GM03348 (cell line): ENCODE results near the gene MAP2K5.

Experiments
- DNase-seq: peaks from one replicate; pipeline ENCODE4 v3.0.0; 2012; ENCODE audit warnings: low spot score

Gene MAP2K5

DNA sequence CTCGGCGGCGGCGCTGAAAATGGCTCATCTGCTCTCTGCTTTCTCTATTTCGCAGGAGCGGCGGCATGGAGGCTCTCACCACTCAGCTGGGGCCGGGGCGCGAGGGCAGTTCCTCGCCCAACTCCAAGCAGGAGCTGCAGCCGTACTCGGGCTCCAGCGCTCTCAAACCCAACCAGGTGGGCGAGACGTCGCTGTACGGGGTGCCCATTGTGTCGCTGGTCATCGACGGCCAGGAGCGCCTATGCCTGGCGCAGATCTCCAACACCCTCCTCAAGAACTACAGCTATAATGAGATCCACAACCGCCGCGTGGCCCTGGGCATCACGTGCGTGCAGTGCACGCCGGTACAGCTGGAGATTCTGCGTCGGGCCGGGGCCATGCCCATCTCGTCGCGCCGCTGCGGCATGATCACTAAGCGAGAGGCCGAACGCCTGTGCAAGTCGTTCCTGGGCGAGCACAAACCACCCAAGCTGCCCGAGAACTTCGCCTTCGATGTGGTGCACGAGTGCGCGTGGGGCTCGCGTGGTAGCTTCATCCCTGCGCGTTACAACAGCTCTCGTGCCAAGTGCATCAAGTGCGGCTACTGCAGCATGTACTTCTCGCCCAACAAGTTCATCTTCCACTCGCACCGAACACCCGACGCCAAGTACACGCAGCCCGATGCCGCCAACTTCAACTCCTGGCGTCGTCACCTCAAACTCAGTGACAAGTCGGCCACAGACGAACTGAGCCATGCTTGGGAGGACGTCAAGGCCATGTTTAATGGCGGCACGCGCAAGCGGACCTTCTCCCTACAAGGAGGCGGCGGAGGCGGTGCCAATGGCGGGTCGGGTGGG lies 283.6 kb downstream of the MAP2K5 start:
- no peak for DNase-seq

DNA sequence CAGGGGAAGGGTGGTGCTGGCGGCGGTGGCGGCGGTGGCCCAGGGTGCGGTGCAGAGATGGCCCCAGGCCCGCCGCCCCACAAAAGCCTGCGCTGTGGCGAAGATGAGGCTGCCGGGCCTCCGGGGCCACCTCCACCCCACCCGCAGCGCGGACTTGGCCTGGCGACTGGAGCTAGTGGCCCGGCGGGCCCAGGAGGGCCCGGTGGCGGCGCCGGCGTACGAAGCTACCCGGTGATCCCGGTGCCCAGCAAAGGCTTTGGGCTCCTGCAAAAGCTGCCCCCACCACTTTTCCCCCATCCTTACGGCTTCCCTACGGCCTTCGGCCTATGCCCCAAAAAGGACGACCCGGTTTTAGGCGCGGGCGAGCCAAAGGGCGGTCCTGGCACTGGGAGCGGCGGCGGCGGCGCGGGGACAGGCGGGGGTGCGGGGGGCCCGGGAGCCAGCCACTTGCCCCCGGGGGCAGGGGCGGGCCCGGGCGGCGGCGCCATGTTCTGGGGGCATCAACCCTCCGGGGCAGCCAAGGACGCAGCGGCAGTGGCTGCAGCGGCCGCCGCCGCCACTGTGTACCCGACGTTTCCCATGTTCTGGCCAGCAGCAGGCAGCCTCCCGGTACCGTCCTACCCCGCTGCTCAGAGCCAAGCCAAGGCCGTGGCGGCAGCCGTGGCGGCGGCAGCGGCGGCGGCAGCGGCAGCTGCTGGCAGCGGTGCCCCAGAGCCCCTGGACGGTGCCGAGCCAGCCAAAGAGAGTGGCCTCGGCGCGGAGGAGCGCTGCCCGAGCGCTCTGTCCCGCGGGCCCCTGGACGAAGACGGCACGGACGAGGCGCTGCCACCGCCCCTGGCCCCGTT lies 284.4 kb downstream of the MAP2K5 start:
- no peak for DNase-seq

DNA sequence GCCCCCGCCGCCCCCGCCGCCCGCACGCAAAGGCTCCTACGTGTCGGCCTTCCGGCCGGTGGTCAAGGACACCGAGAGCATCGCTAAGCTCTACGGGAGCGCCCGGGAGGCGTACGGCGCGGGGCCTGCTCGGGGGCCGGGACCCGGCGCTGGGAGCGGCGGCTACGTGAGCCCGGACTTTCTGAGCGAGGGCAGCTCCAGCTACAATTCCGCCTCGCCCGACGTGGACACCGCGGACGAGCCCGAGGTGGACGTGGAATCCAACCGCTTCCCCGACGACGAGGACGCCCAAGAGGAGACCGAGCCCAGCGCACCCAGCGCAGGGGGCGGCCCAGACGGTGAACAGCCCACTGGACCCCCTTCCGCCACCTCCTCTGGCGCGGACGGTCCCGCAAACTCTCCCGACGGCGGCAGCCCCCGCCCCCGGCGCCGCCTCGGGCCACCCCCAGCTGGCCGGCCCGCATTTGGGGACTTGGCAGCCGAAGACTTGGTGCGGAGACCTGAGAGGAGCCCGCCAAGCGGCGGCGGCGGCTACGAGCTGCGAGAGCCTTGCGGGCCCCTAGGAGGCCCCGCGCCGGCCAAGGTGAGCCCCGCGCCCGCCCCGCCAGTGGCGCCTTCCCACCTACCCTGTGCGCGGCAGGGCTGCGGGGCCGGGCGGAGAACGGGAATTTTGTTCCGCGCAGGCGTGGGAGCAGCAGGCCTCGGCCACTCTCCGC lies 285.2 kb downstream of the MAP2K5 start:
- no peak for DNase-seq

DNA sequence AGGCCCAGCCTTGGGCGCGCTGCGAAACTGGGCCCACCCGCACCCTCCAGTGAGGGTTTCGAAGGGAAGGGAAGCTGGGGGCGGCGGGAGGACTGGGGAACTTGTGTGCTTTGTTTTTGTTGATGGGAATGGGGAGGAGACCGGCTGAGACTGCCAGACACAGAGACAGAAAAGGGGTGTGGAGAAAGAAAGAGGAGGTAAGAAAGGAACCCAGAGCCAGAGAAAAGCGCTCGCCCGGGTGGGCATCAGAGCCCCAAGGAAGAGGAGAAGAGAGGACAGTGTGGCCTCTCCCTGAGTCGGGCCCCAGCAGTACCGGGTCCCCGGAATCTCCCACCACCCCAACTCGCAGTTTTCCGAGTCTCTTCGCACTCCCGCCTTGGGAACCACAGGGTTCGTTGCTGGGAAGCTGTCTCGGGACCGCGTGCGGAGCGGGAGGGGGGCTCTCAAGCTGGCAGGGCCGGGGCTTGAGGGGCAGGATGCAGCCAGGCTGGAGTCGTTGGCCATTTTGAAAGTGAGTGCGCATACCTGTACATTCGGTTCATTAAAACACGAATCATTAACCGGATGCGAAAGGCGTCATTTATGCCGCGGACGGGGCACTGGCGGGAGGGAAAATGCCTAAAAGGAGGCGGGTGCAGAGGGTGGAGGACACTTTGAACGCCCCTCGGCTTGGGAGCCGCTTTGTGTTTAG lies 285.9 kb downstream of the MAP2K5 start:
- DNase-seq, result no peak

DNA sequence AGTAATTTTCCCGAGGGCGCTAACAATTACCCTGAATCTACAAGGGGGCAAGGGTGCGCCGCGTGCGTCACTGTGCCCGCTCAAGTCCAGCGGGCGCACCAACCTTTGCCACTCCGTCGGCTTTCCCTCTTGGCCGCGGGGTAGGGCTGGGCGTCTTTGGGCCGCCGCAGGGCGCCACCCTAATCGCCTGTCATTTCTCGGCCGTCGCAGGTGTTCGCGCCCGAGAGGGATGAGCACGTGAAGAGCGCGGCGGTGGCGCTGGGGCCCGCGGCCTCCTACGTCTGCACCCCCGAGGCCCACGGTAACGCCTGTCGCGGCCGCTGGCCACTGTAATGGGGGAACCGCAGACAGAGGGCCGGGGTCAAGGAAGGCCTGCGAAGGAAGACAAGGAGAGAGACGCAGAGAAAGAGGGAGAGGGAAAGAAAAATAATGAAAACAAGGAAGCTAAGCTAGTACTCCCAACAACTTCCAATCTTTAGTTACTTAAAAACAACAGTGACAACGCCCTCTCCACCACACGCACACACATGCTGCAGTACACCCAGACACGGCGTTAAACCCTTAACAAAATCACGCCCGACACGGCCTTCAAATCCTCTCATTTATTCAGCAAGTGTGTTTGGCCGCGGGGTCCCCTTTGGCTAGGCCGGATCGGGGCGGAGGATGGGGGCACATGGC lies 286.6 kb downstream of the MAP2K5 start:
- DNase-seq, result no peak

DNA sequence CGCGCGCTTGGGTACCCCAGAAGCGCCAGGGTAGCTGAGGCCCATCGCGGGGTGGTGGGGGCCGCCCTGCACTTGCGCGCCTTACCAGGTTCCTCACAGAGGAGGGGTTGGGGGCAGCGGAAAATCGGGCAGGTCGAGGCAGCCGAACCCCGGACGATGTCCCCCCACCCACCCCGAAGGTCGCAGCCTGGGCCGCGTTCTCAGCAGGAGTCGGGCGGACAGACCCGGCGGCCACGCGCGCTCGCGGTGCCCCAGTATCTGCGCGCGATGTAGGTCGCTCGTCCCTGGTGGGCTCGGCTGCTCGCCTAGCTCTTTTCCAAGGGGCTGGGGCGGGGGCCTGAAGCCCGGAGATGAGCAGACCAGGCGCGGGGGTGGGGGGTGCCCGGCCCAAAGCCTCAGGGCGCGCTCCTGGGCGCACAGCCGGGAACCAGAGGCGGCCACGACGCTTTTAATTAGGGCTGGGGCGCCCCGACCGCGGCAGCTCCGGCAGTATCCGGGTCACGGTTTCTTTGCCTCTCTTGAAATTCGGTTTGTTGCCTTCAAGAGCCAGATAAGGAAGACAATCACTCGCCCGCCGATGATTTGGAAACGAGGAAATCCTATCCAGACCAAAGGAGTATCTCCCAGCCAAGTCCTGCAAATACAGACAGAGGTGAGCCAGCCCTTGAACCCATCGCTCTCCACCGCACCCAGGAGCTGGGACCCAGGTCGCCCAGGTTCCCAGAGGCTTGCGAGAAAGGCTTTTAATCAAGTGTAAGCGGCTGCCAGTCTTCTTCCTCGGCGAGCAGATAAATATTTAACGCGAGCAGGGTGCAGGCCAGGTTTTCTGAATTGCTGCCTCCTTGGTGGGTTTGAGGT lies 287.4 kb downstream of the MAP2K5 start:
- no peak for DNase-seq

DNA sequence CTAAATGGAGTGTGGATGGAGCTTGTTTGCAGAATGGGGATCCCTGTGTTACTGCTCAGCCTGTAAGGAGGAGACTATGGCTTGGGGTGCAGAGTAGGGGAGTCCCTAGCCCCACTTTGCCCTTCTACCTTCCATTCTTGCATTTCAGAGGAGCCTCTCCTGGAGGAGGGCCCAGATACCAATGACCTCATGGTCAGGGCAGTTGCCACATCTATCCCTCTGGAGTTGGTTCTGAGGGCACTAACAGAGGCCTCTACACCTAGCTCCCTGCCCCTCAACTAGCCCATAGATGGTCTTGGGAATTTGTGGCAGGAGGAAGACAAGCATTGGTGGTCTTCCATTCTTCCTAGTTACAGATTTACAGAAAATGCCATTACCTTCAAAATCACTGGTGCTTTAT lies 288.9 kb downstream of the MAP2K5 start:
- no peak for DNase-seq

DNA sequence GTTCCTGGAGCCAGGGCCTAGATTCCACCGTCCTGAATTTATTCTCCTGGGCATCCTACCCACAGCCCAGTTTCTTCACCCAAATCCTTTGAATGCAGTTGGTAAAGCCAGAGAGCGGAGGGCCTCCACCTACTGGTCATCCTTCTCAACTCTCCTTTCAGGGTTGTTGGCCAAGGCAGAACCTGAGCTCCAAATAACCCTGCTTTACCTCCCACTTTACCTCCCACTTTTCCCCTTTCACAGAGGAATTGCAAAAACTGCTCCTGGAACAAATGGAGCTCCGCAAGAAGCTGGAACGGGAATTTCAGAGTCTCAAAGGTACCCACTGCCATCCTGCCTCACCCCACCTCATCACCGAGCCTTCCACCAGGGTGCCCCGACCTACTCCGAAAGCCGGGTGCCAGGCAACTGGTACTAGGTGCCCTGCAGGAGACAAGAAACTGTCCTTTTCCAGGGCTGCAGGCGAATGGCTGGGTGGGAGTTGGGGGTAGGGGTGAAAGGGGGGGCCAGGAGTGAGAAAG lies 289.6 kb downstream of the MAP2K5 start:
- no peak for DNase-seq

DNA sequence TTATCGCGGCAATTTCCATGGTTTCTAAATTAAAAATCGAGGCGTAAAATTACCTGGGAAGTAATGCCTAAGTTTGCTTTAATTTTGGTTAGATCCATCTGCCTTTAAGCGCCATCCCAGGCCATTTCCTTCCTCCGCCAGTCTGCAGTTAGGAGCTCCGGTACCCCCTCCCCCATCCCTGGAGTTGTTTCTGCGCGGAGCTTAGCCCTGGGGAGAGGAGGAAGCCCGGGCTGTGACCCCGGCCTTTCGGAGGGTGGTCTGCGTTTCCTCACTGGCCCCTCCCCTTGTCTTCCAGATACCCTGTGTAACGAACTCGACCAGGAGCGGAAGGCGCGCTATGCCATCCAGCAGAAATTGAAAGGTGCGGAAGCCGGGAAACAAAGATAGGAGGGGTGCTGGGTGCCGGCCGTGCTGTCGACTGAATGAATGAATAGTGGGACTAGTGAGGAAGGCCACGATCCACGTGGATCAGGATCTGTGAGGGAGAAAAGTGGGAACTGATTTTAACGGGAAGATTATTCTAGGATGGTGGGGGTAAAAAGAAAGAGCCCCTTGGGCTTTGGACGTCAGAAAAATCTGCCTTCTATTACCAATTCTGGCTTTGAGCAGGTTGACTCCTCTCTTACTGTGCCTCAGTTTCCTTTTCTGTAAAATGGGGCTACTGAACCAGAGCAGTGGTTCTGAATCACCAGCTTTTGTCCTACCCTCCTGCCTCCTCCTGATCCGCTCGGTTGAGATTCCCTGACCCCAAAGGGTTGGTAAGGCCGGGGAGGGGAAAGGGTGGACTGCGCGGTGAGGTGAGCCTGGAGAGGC lies 290.6 kb downstream of the MAP2K5 start:
- no peak for DNase-seq

DNA sequence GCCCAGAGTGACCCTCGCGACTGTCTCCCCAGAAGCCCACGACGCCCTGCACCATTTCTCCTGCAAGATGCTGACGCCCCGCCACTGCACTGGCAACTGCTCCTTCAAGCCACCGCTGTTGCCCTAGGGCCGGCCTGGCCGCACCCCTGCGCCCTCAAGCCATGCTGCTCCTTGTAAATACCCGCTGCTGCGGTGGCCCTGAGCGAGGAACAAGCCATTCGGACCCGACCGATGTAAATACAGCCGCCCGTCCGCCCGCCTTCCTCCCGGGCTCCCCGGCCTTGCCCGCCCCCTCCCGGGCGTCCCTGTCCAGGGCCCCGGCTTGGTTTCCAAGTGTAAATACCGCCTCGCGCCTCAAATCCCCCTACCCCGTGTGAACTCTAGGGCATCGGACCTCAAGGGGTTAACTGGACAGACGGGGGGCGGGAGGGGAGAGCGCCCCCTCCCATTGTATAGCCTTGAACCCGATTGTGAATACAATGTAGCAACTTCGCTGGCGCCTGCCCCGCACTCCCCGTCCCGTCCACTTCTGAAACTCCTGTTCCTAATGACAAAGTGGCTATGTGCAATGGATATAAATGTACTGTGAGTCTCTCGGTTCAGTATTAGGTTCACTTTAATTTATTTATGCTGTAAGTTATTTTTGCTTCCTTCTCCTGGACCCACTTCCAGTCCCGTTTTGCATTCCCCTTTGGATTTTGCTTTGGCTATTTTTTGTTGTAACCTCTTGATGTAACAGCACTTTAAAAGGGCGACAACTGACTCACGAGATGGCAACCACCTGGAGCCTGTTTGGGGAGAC lies 291.4 kb downstream of the MAP2K5 start:
- DNase-seq, result peak; percentile 73

DNA sequence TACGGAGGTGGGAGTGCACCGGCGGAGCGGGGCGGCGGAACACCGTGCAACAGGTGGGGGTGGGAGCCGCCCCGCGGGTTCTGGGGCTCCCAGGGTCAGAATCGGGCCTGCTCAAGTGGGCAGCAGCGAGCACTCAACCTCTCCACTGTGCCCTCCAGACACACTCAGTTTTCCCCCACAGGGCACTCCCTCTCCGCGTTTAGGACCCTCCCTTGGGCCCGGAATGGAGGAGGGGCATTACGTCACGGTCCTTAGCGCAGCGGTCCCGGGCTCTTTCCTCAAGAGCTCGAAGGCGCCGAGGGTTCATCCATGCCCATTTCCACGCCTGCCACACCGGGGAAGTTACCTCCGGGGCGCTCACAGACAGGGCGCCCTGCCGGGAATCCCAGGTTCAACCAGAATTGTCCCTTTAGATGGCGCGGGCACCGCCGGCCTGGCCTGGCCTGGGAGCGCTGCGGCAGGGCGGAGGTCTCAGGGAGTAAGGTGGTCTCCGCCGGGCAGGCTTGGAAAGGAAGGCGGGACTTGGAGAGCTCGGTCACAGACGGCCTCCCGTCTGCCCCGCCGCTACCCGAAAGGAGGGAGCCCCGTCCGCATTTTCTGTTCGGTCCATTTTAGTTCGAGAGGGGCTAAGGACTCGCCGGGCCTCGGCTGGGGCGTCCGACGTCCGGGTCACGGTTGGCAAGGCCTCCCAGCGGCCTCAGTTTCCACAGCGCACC lies 292.2 kb downstream of the MAP2K5 start:
- DNase-seq, result no peak

DNA sequence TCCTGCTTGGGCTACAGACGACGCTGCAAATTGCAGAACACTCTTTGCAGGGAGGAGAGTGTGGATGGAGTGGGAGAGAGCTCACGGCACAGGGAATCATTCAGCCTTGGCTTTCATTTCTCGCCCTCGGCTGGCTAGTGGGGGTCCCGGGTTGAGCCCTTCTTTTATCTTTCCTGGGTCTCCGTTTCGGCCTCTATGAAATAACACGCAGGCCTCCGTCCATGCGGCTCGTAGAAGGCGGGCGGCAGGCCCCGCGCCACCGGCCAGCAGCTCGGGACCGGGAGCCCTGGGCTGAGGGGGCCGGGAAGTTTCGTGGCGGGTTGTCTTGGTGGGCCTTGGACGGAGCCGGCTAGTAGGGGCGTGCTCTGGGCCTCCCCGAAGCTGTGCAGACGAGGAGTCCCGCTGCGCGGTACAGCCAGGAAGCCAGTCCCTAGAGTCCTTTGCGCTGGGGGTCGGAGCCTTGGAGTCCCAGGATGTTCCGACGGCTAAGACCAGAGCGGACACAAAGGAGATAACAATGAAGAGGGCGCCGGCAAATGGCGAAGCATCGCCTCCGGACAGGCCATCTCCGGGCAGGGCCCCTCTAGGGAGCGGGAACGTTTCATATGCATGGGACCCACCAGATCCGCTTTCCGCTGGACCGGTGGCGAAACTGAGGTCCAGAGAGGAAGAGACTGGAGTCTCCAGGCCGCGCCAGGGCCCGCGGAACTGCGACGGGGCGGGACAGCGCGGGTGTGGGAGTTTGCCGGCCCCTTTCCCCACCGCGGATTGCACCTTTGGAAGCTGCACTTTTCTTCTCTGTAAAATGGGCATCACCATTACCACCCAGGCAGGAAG lies 293.0 kb downstream of the MAP2K5 start:
- no peak for DNase-seq

DNA sequence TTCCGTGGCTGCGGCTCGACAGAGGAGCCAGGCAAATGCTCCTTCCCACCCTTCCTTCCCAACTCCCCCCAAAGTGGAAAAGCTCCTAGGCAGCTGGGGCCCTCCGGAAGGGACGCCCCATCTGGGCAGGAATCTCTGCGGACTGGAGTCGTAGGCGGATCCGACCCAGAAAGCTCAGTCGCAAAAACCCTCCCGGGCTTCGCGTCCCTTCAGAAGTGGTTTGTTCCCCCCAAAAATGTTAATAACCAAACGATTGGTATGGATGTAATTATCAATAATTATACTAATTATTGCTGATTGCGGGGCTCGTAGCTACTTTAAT lies 293.6 kb downstream of the MAP2K5 start:
- DNase-seq, result peak; percentile 51

DNA sequence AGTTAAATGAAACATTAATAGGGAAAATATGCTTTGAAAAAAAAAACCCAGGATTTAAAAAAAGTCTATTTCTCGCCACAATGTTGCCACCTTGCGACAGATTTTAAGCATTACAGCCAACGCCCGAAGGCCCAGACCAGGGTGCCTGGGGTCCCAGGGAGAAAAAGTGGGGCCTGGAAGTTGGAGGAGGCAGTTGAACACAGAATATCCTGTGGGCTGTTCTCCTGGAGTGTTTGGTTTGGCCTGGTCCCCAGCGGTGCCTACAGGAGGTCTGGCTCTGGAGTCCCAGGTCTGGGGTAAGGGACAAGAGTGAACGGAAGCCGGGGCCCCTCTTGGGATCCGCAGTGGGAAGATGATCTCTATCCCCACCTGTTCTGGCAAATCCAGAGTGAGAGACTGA lies 294.0 kb downstream of the MAP2K5 start:
- peak; percentile 74 for DNase-seq

DNA sequence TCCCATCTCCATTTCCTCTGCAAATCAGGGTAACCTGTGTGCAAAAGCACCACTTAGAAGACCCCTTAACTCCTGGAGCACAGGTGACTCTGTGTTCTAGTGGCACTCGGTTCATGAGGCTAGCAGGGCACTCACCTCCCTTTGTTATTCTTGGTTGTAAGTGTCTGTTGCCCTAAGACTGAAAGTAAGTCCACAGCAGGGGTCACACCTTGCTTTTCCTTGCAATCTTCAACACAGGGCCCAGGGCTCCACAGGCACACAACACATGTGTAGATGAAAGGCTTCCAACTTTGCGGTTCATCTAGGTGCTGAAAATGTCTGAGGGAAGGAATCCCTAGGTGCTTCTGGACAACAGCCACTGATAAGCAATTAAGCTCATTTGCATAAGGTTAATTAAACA lies 294.5 kb downstream of the MAP2K5 start:
- no peak for DNase-seq

DNA sequence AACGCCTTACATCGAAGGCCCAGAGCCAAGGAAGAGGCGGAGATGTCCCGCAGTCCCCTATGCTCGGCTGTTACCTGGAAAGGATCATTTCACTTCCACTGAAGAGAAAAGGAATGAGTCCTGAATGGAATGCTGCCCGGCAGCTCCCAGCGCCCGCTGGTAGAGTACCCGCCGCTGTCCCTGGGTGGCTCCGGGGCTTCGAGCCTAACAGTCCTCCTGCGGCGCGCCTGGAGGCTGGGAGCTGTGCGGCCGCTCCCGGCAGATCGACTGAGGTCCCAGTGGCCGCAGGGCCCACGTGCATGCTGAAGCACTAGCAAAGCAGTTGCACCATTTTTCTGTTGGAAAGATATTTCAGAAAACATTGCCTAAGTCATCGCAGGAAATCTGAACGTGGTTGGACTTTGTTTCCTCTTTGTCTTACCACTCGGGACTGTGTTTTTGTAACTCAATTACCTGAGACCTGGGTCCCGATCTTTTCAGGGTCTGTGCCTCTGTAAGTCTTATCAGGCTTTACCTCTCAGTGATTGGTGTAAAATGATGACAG lies 296.4 kb downstream of the MAP2K5 start:
- peak; percentile 73 for DNase-seq

DNA sequence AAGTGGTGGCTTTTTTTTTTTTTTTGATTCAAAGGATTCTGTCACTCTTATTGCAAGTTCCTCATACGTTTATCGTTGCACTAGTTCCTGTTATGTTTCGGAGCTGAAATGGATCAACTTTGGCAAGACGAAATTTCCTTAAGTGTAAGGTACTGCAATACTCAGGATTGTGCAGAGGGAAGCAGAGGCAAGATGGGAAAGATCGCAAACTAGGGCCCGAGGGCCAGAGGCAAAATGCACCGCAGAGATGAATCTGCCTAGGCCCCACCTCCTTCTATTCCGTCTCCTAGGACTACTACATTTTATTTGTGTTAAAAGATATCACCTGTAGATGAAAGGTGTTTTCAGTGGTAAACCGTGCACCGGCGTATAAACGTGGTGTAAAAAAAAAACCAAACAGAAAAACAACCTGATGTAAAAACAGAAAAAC lies 297.0 kb downstream of the MAP2K5 start:
- DNase-seq, result peak; percentile 62
